H1 (cell line): ENCODE data around the gene ABHD4. TPM values are rescaled to one million over a fixed set of nuclear protein-coding genes. Genes with fewer than 3 reads are reported as not detected.

Experiments used
- CHD7 ChIP-seq: fragments of 300-600 bp; sonication (generic); IDR thresholded peaks from 2 replicates; pipeline ENCODE4 v1.7.1; 2012; ENCODE audit warnings: low read length, moderate library complexity, mild to moderate bottlenecking, inconsistent platforms; ENCODE audit not compliant: insufficient replicate concordance
- E2F6 ChIP-seq: IDR thresholded peaks from 2 replicates; pipeline ENCODE4 v1.6.1; 2012; ENCODE audit warnings: inconsistent platforms
- RNF2 ChIP-seq: fragments of 200-900, 300-1000 bp; sonication (generic); IDR thresholded peaks from 2 replicates; pipeline ENCODE4 v1.7.1; 2016; ENCODE audit warnings: borderline replicate concordance, low read depth, mild to moderate bottlenecking, antibody characterized with exemption, low read length; ENCODE audit not compliant: poor library complexity, severe bottlenecking; ENCODE audit errors: missing control alignments
- RXRA ChIP-seq: IDR thresholded peaks from 2 replicates; pipeline ENCODE4 v1.6.1; 2011; ENCODE audit warnings: low read depth, mild to moderate bottlenecking, low read length, moderate library complexity; ENCODE audit not compliant: insufficient read depth
- SP2 ChIP-seq: IDR thresholded peaks from 2 replicates; pipeline ENCODE4 v1.6.1; 2012; ENCODE audit warnings: mild to moderate bottlenecking, low read length, inconsistent platforms
- YY1 ChIP-seq: IDR thresholded peaks from 2 replicates; pipeline ENCODE4 v1.6.1; 2011; ENCODE audit warnings: low read depth, mild to moderate bottlenecking, low read length
- polyA plus RNA-seq, 7 experiments: library from polyadenylated mRNA; depleted of rRNA in 3 of 7; stranded (reverse) in 5 of 7; unstranded in 2 of 7; fragments of >200 nt in 5 of 7; fragments of 200-250 nt in 2 of 7; gene quantifications; 1 replicate in 5 of 7; 2 replicates in 1 of 7; 4 replicates in 1 of 7; pipeline versions ENCODE4 v1.2.1 to v1.2.3, GENCODE V29; 2011 to 2013; ENCODE audit warnings: missing spikeins in 2 of 7, mixed read lengths in 2 of 7
- total RNA-seq: library from RNA; stranded (reverse); fragmentation: NEBNext Ultra II Directional; extraction: Animal tissue kit (Norgen Biotek cat#: 25700); gene quantifications from 2 replicates; pipeline ENCODE4 v1.2.1, GENCODE V29; 2021

Gene ABHD4
- total and polyA plus RNA-seq, 2 of the 8 experiments (the other 6 are each of a cell fraction or from before 2014, with no cell fraction given), result 32.4 to 42.9 TPM

GRCh38 chr14:22572562-22573058 lies 25.5 kb upstream of the ABHD4 start (continued):
- no peak for TF ChIP-seq CHD7
- no peak for TF ChIP-seq E2F6
- no peak for TF ChIP-seq SP2
- no peak for TF ChIP-seq YY1
- no peak for TF ChIP-seq RXRA
- TF ChIP-seq RNF2, result no peak
